Ovary (tissue), 9 donors: Measurements from ENCODE around the gene KIF26B. TPM values are rescaled to one million over a fixed set of nuclear protein-coding genes. Genes with fewer than 3 reads are reported as not detected.

Experiments used
- DNase-seq, 5 donors: peaks; one replicate each; pipeline ENCODE4 v3.0.0-alpha.2; 2019 to 2020
- H3K27ac ChIP-seq, 2 donors: fragments of 200-600 bp; one replicate each; pipeline versions ENCODE4 v1.5.1 to v1.8.0; 2019 to 2022
- H3K27me3 ChIP-seq: fragments of 200-600 bp; one replicate; pipeline ENCODE4 v1.8.0; 2022
- H3K36me3 ChIP-seq: fragments of 200-600 bp; sonication (generic); one replicate; pipeline ENCODE4 v1.5.1; 2019
- H3K4me1 ChIP-seq: one replicate; pipeline ENCODE4 v1.8.1; 2013; ENCODE audit warnings: mild to moderate bottlenecking, moderate library complexity; ENCODE audit not compliant: insufficient read depth
- H3K4me3 ChIP-seq: fragments of 200-600 bp; sonication (generic); one replicate; pipeline ENCODE4 v1.5.1; 2017
- H3K9me3 ChIP-seq, 2 donors: fragments of 200-600 bp in 1 of 2; sonication (generic) in 1 of 2; one replicate each; pipeline versions ENCODE4 v1.5.1 to v1.8.1; 2013 to 2019; ENCODE audit warnings: mild to moderate bottlenecking in 1 of 2, moderate library complexity in 1 of 2
- EP300 ChIP-seq: sonication (generic); formaldehyde crosslinking; IDR thresholded peaks from one replicate; pipeline ENCODE4 v1.6.1; 2017; ENCODE audit warnings: antibody characterized with exemption
- POLR2A ChIP-seq: fragments of 450-650 bp; IDR thresholded peaks from one replicate; pipeline ENCODE4 v1.6.1; 2017; ENCODE audit warnings: antibody characterized with exemption, mild to moderate bottlenecking, moderate library complexity
- WGBS, 3 donors: extraction: QIAGEN DNeasy Blood & Tissue Kit in 1 of 3; methylation state at CpG; one replicate each; pipeline versions ENCODE4 v1.1.5 to v1.1.7; 2013 to 2017; 5-methylcytosine and 5-hydroxymethylcytosine counted together
- intact Hi-C, 4 donors: fragments of 100-400 bp; cut with DNase I; formaldehyde crosslinking; loops; one replicate each; pipeline versions ENCODE4 v1.11.0 to v1.15.1; 2022 to 2023
- polyA plus RNA-seq, 2 donors: library from polyadenylated mRNA; stranded (reverse); fragments of 200-250 nt in 1 of 2; fragments of 350-450 nt in 1 of 2; fragmentation: Illumina TruSeq in 1 of 2; extraction: RNeasy Lipid Tissue Mini Kit (QIAGEN cat#74804) in 1 of 2; gene quantifications; one replicate each; pipeline ENCODE4 v1.2.3, GENCODE V29; 2013 to 2014
- total RNA-seq, 7 donors: library from RNA; depleted of rRNA in 2 of 7; stranded (reverse); fragments of >200 nt in 2 of 7; fragmentation: NEBNext Ultra II Directional in 3 of 7; extraction: Animal tissue kit (Norgen Biotek cat#: 25700) in 3 of 7; gene quantifications; one replicate each; pipeline versions ENCODE4 v1.1.0 to v1.2.4, GENCODE V29; 2016 to 2023
- TF ChIP-seq, protein P1 (sequence below), 3 donors: fragments of 450-650 bp in 2 of 3; fragments of 200-600 bp in 1 of 3; IDR thresholded peaks; one replicate each; pipeline versions ENCODE4 v1.5.1 to v1.8.0; 2016 to 2022; ENCODE audit warnings: antibody characterized with exemption in 3 of 3, mild to moderate bottlenecking in 1 of 3
- donor health status: DM: no; HTN: no; CAD: no; lungs with moderate emphysema.
- donor health status: DM: no; HTN: no; CAD: no.
- donor health status: Bipolar disorder and iron deficiency.
- donor health status: DM: yes; HTN: yes; CAD: no.
- donor health status: DM: no; HTN: no; CAD: no.
- donor health status: DM: yes; HTN: yes; CAD: no.

Gene KIF26B
- total and polyA plus RNA-seq, 9 donors, result 0.28 to 4.0 (median 0.54) TPM

DNA sequence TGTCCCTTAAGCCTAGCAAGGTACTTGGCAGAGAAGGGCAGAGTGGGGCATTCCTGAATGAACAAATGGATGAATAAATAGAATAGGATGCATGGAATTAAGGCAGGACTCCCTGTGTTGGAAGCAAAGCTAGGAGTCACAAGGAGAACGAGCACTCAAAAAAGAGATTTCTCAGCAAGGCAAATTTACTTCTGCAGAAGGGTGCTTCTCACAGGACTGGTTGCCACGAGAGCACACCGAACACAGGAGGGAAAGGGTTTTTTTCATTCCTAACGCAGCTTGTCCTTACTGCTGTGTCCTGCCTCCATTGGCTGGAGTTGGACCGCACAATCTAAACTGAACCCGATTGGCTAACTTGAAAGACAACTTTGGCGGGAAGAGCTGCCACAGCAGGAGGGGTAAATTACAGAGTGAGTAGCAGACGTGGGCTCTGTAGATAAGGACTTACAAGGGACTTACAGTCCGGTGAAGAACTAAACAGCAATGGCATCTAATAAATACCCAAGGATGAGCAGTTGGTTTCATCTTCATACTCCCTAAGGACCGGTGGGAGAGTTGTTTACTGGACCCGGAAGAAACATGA lies 52.4 kb downstream of the KIF26B start:
- Histone ChIP-seq H3K9me3 (no peaks in the 10 kb centered on the region), H3K27me3 (no peaks in the 10 kb centered on the region), H3K27ac (no peak overlapping the region), H3K36me3 (no peaks in the 10 kb centered on the region), H3K4me3 (no peak overlapping the region), H3K4me1 (no peaks in the 10 kb centered on the region)
- intact Hi-C loops, result no loop called here
- DNase-seq, result no peak
- TF ChIP-seq, protein P1, sequence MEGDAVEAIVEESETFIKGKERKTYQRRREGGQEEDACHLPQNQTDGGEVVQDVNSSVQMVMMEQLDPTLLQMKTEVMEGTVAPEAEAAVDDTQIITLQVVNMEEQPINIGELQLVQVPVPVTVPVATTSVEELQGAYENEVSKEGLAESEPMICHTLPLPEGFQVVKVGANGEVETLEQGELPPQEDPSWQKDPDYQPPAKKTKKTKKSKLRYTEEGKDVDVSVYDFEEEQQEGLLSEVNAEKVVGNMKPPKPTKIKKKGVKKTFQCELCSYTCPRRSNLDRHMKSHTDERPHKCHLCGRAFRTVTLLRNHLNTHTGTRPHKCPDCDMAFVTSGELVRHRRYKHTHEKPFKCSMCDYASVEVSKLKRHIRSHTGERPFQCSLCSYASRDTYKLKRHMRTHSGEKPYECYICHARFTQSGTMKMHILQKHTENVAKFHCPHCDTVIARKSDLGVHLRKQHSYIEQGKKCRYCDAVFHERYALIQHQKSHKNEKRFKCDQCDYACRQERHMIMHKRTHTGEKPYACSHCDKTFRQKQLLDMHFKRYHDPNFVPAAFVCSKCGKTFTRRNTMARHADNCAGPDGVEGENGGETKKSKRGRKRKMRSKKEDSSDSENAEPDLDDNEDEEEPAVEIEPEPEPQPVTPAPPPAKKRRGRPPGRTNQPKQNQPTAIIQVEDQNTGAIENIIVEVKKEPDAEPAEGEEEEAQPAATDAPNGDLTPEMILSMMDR (IDR thresholded peaks at IDR 0.05), result no peak
- WGBS, 3 donors, result 95 to 98% (median 97%) methylated on average over 11 of the region's 11 CpGs

DNA sequence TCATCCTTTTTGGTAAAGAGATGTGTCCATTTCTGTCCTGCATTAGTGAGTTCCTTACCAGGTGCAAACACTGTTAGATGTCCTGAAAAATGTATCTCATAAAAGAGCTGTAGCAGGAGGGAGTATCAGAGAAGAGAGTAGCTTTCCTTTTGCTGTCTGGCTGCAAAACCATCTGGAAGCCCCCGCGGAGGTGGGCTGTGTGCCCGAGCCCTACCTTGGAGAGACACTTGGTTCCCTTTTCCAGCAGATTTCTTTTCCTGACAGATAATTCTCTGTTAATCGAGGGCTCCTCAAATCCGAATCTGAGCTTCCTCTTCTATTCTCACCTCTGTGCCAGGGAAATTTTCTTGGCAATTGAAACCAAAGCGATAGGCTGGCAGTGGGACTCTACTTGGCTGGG lies 53.0 kb downstream of the KIF26B start:
- TF ChIP-seq EP300 (no peak), POLR2A (no peak)
- H3K27me3 ChIP-seq, result no peaks in the 10 kb centered on the region
- intact Hi-C loops, result no loop called here
- H3K36me3 ChIP-seq, result no peaks in the 10 kb centered on the region
- no peak overlapping the region for H3K27ac ChIP-seq
- 96 to 99% (median 96%) methylated on average over 6 of the region's 6 CpGs for WGBS, 3 donors
- no peak overlapping the region for H3K4me3 ChIP-seq
- H3K9me3 ChIP-seq, result no peaks in the 10 kb centered on the region
- H3K4me1 ChIP-seq, result no peaks in the 10 kb centered on the region
- DNase-seq, result no peak

DNA sequence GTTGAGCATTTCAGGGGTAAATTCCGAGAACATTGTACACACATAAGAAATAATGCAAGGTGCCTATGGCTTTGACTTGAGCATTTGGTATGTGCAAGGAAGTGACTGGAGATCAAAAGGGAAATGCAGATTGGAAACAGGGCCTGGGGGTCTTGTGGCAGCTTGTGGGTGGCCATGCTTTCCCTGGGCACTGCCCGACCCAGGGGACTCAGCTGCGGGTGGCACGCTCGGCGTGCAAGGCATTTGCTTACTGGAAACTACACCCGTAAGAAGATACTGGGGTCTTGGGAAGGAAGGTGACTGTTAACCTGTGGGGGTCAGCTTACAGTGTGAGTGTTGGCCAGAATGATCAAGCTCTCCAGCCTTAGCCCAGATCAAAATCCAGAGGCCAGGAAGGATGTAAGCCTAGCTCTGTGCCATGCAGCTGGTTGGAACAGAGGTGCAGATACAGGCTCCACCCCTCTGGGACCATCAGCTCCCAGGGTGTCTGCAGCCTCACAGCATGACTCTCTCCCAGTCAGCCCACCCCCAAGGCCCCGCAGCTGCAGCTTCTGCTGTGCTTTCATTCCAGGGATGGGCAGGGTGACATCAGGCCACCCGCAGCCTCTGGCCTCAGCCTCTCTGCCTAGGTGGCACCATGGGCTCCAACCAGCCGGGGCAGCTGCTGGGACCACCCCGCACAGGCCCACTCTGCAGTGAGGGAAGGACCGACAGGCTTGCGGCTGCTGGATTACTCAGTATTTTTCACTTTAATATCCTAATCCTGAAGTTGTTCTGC lies 55.1 kb downstream of the KIF26B start:
- DNase-seq, result no peak
- intact Hi-C loops, result no loop called here
- no peaks in the 10 kb centered on the region for H3K36me3 ChIP-seq
- TF ChIP-seq, protein P1 (IDR thresholded peaks at IDR 0.05), result no peak
- TF ChIP-seq POLR2A, result no peak
- no peak for TF ChIP-seq EP300
- H3K9me3 ChIP-seq, result no peaks in the 10 kb centered on the region
- no peaks in the 10 kb centered on the region for H3K27me3 ChIP-seq
- H3K27ac ChIP-seq, result no peak overlapping the region
- no peak overlapping the region for H3K4me3 ChIP-seq
- WGBS, 3 donors, result 85 to 90% (median 90%) methylated on average over 13 of the region's 13 CpGs
- H3K4me1 ChIP-seq, result no peaks in the 10 kb centered on the region

DNA sequence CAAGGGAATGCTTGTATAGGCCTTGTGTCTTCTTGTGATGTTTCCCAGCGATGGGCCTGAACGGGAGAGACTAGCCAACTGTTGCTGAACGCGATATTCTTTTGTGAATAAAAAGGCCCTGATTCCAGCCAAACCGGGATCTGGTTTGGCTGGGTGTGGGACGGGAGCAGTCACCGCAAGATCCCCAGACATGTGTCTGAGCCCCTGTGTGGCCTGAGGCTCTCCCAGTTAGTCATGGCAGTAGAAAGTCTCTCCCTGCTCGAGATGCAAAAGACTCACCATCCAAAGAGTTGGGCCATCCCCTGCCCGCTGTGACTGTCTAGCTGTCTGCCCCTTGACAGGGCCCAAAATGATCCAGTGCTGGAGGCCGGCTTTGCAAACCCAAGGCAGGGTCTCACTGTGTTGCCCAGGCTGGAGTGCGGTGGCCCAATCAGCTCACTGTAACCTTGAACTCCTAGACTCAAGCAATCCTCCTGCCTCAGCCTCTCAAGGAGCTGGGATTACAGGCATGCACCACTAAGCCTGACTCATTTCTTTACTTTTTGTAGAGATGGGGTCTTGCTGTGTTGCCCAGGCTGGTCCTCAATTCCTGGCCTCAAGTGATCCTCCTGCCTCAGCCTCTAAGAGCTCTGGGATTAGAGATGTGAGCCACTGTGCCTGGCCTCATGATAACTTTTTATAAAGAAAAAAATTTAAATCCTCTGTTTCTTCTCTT lies 56.4 kb downstream of the KIF26B start:
- Histone ChIP-seq H3K9me3 (no peaks in the 10 kb centered on the region), H3K36me3 (no peaks in the 10 kb centered on the region), H3K27ac (no peak overlapping the region), H3K4me3 (no peak overlapping the region), H3K4me1 (no peaks in the 10 kb centered on the region), H3K27me3 (no peaks in the 10 kb centered on the region)
- WGBS, 3 donors, result 86 to 89% (median 88%) methylated on average over 11 of the region's 11 CpGs
- DNase-seq, result no peak
- intact Hi-C loops, result no loop called here
- TF ChIP-seq POLR2A (no peak), EP300 (no peak)
- TF ChIP-seq, protein P1 (IDR thresholded peaks at IDR 0.05), result no peak
